ENCODE measurements around the gene LYRM2.

LYRM2 gene

GRCh38 chr6:89566008-89566800 is 72.3 kb downstream of the LYRM2 start:
- H3K27ac ChIP-seq (ENCODE audit: low read length), result no peak overlapping the region
- no peaks in the 10 kb centered on the region for H3K4me1 ChIP-seq (ENCODE audit: low read length)
- no peak overlapping the region for H3K4me3 ChIP-seq (ENCODE audit: low read length)
- no peaks in the 10 kb centered on the region for H3K36me3 ChIP-seq (replicated peaks; ENCODE audit: low read depth, low read length)
- H3K9ac ChIP-seq (ENCODE audit: low read length), result no peak overlapping the region
- no peak overlapping the region for H2AFZ ChIP-seq (ENCODE audit: low read depth, low read length)
- no peak overlapping the region for H3K4me2 ChIP-seq (ENCODE audit: low read length)
- no peaks in the 10 kb centered on the region for H3K79me2 ChIP-seq (ENCODE audit: low read length)
- 0 out of 2 replicates have a peak, but pooled peaks cover 4% of the 10 kb centered on the region for H3K27me3 ChIP-seq (ENCODE audit: low read depth, low read length)
- no peaks in the 10 kb centered on the region for H3K9me3 ChIP-seq (ENCODE audit: insufficient read depth, low read length)
- TF ChIP-seq EZH2phosphoT487 (IDR thresholded peaks at IDR 0.05; ENCODE audit: low read depth) (no peak), CTCF (IDR thresholded peaks at IDR 0.05; ENCODE audit: low read depth, low read length) (no peak)
- H4K20me1 ChIP-seq (ENCODE audit: insufficient read depth, low read length), result no peaks in the 10 kb centered on the region

GRCh38 chr6:89564752-89565427 is 73.7 kb downstream of the LYRM2 start:
- TF ChIP-seq EZH2phosphoT487 (IDR thresholded peaks at IDR 0.05; ENCODE audit: low read depth), result no peak
- no peak for TF ChIP-seq CTCF (IDR thresholded peaks at IDR 0.05; ENCODE audit: low read depth, low read length)
- Histone ChIP-seq H3K9ac (ENCODE audit: low read length) (no peak overlapping the region), H2AFZ (ENCODE audit: low read depth, low read length) (no peak overlapping the region), H3K9me3 (ENCODE audit: insufficient read depth, low read length) (no peaks in the 10 kb centered on the region), H3K4me3 (ENCODE audit: low read length) (no peak overlapping the region), H4K20me1 (ENCODE audit: insufficient read depth, low read length) (no peaks in the 10 kb centered on the region), H3K4me1 (ENCODE audit: low read length) (no peaks in the 10 kb centered on the region), H3K27ac (ENCODE audit: low read length) (no peak overlapping the region), H3K79me2 (ENCODE audit: low read length) (no peaks in the 10 kb centered on the region), H3K27me3 (ENCODE audit: low read depth, low read length) (0 out of 2 replicates have a peak, but pooled peaks cover 4% of the 10 kb centered on the region), H3K4me2 (ENCODE audit: low read length) (no peak overlapping the region), H3K36me3 (replicated peaks; ENCODE audit: low read depth, low read length) (no peaks in the 10 kb centered on the region)

GRCh38 chr6:89563866-89564265 is 74.7 kb downstream of the LYRM2 start:
- H3K27ac ChIP-seq (ENCODE audit: low read length), result no peak overlapping the region
- TF ChIP-seq CTCF (IDR thresholded peaks at IDR 0.05; ENCODE audit: low read depth, low read length) (no peak), EZH2phosphoT487 (IDR thresholded peaks at IDR 0.05; ENCODE audit: low read depth) (no peak)
- H3K9me3 ChIP-seq (ENCODE audit: insufficient read depth, low read length), result no peaks in the 10 kb centered on the region
- no peaks in the 10 kb centered on the region for H3K79me2 ChIP-seq (ENCODE audit: low read length)
- no peak overlapping the region for H3K4me2 ChIP-seq (ENCODE audit: low read length)
- no peaks in the 10 kb centered on the region for H4K20me1 ChIP-seq (ENCODE audit: insufficient read depth, low read length)
- H3K27me3 ChIP-seq (ENCODE audit: low read depth, low read length), result 0 out of 2 replicates have a peak, but pooled peaks cover 4% of the 10 kb centered on the region
- H3K4me3 ChIP-seq (ENCODE audit: low read length), result no peak overlapping the region
- no peaks in the 10 kb centered on the region for H3K36me3 ChIP-seq (replicated peaks; ENCODE audit: low read depth, low read length)
- H3K9ac ChIP-seq (ENCODE audit: low read length), result no peak overlapping the region
- H2AFZ ChIP-seq (ENCODE audit: low read depth, low read length), result no peak overlapping the region
- no peaks in the 10 kb centered on the region for H3K4me1 ChIP-seq (ENCODE audit: low read length)
